ENCODE results near the gene GSTK1.

Gene GSTK1

GRCh38 chr7:143263266-143264195, at the start of gene GSTK1:
GSTK1 (plus strand) TSS chr7:143263441; CDS start chr7:143263514, 73 bp downstream.
- TF ChIP-seq RAD21 (IDR thresholded peaks at IDR 0.05; ENCODE audit: low read depth) (no peak), CREB1 (IDR thresholded peaks at IDR 0.05; ENCODE audit: low read depth) (no peak), ZBTB7A (IDR thresholded peaks at IDR 0.05; ENCODE audit: low read depth) (peak; percentile 94), FOXM1 (IDR thresholded peaks at IDR 0.05; ENCODE audit: borderline replicate concordance, low read depth) (no peak), CEBPB (IDR thresholded peaks at IDR 0.05) (no peak), TCF12 (IDR thresholded peaks at IDR 0.05; ENCODE audit: low read depth) (peak; percentile 55; the same call in 1 of the 2 replicates), TAF1 (IDR thresholded peaks at IDR 0.05; ENCODE audit: low read depth) (peak; percentile 91)
- TF ChIP-seq, protein P1, sequence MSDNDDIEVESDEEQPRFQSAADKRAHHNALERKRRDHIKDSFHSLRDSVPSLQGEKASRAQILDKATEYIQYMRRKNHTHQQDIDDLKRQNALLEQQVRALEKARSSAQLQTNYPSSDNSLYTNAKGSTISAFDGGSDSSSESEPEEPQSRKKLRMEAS (IDR thresholded peaks at IDR 0.05) = peak; percentile 51

DNA sequence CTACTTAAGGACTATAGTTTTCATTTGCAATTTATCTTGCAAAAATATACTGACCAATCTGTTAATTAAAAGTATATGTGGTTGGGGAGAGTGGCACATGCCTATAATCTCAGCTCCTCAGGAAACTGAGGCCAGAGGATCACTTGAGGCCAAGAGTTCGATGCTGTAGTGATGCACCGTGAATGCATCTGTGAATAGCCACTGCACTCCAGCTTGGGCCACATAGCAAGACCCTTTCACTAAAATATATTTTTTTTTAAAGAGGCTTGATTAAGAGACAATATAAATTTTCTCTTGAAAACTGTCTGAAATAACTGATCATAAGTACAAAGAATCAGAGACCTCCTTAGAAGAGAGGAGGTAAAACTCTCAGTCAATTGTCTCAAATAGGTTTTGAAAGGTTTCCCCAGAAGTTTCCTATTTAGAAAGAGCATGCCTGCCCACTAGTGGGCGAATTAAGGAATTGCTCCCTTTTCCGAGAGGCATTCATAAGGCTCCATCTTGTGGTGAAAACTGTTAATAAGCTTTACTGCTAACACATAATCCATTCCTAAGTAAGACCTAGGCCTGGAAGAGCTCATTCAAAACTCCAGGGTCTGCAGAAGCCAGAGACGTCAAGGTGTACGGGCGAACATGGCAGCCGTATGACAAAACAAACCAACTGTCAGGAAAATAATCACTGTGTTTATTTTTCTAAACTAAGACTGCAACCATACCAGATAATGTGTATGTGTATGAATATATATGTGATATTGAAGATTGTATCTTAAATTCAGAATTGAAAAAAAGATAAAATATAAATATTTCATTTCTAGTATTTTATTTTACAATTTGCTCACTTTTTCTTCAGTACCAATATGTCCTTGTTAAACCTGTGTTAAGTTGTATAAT, 48.2 kb upstream of the GSTK1 start:
- no peak for TF ChIP-seq YY1 (IDR thresholded peaks at IDR 0.05; ENCODE audit: low read depth)
- TF ChIP-seq RAD21 (IDR thresholded peaks at IDR 0.05; ENCODE audit: low read depth) = peak; percentile 99
- no peak for TF ChIP-seq TEAD4 (IDR thresholded peaks at IDR 0.05)

DNA sequence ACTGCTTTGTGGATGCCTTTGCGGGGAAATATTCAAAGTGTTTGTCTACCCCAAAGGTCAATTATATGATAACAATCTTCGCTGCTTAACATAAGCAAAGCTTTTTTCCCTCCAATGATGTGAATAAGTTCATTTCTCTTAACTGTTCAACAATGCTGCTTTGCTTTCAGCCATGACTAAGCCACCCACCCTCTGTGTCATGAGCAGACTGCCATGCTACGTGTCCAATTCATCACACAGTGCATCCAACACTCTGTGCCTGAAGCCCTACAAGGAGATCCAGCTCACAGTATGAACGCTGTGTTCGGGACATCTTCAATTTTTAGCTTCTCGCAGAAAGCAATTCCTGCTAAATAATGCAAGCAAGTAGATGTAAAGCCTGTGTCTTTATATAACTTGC, 47.1 kb upstream of the GSTK1 start:
- TF ChIP-seq, protein P2, sequence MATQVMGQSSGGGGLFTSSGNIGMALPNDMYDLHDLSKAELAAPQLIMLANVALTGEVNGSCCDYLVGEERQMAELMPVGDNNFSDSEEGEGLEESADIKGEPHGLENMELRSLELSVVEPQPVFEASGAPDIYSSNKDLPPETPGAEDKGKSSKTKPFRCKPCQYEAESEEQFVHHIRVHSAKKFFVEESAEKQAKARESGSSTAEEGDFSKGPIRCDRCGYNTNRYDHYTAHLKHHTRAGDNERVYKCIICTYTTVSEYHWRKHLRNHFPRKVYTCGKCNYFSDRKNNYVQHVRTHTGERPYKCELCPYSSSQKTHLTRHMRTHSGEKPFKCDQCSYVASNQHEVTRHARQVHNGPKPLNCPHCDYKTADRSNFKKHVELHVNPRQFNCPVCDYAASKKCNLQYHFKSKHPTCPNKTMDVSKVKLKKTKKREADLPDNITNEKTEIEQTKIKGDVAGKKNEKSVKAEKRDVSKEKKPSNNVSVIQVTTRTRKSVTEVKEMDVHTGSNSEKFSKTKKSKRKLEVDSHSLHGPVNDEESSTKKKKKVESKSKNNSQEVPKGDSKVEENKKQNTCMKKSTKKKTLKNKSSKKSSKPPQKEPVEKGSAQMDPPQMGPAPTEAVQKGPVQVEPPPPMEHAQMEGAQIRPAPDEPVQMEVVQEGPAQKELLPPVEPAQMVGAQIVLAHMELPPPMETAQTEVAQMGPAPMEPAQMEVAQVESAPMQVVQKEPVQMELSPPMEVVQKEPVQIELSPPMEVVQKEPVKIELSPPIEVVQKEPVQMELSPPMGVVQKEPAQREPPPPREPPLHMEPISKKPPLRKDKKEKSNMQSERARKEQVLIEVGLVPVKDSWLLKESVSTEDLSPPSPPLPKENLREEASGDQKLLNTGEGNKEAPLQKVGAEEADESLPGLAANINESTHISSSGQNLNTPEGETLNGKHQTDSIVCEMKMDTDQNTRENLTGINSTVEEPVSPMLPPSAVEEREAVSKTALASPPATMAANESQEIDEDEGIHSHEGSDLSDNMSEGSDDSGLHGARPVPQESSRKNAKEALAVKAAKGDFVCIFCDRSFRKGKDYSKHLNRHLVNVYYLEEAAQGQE (IDR thresholded peaks at IDR 0.05; ENCODE audit: low read depth) = no peak

DNA sequence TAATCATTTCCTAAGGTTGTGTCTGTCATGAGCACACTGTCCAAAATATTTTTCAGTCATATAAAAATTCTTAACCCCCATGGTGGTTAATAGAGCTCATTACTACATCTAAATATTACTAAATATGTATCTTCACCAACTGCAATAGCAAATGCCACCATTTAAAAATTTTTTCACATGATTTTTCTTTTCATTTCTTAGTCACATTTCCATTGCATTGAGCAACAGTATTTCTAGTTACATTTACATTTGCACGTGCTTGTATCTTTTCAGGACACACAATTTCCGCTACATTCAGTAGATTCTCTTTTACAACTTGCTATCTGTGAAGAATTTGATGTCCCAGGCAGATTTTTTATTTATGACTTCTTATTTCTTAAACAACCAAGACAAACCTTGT, 46.6 kb upstream of the GSTK1 start:
- no peak for TF ChIP-seq CEBPB (IDR thresholded peaks at IDR 0.05)
- no peak for TF ChIP-seq TCF12 (IDR thresholded peaks at IDR 0.05; ENCODE audit: low read depth)
- TF ChIP-seq RAD21 (IDR thresholded peaks at IDR 0.05; ENCODE audit: low read depth) = no peak
- no peak for TF ChIP-seq TAF1 (IDR thresholded peaks at IDR 0.05; ENCODE audit: low read depth)
- TF ChIP-seq FOXM1 (IDR thresholded peaks at IDR 0.05; ENCODE audit: borderline replicate concordance, low read depth) = no peak
- no peak for TF ChIP-seq USF1 (IDR thresholded peaks at IDR 0.05)
- TF ChIP-seq CREB1 (IDR thresholded peaks at IDR 0.05; ENCODE audit: low read depth) = no peak
- TF ChIP-seq, protein P1 (IDR thresholded peaks at IDR 0.05) = no peak

- no peak for TF ChIP-seq ZBTB7A (IDR thresholded peaks at IDR 0.05; ENCODE audit: low read depth)
These were observed 45.4 kb upstream of the GSTK1 start for GRCh38 chr7:143217806-143218205.

DNA sequence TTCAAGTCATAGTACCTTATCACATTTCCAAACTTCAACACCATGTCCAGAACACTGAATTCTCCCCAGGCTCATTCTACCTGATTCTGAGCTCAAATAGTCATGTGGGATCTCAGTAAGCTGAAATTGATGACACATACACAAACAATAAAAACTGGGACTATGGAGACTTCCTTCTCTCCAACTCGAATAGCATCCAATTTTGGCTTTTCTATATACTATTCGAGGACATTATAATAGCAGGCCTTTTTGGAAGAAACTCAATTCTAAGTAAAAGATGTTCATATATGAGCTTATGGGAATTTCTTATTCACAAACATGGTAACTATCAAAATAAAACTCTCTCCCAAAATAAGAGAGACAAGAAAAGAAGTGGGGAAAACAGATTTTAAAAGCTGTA, 42.0 kb upstream of the GSTK1 start:
- TF ChIP-seq CREB1 (IDR thresholded peaks at IDR 0.05; ENCODE audit: low read depth) = no peak
- no peak for TF ChIP-seq USF1 (IDR thresholded peaks at IDR 0.05)
- no peak for TF ChIP-seq ZBTB7A (IDR thresholded peaks at IDR 0.05; ENCODE audit: low read depth)

- TF ChIP-seq RAD21 (IDR thresholded peaks at IDR 0.05; ENCODE audit: low read depth) (no peak), YY1 (IDR thresholded peaks at IDR 0.05; ENCODE audit: low read depth) (no peak), CREB1 (IDR thresholded peaks at IDR 0.05; ENCODE audit: low read depth) (no peak), USF1 (IDR thresholded peaks at IDR 0.05) (no peak), EP300 (IDR thresholded peaks at IDR 0.05; ENCODE audit: borderline replicate concordance) (no peak), TAF1 (IDR thresholded peaks at IDR 0.05; ENCODE audit: low read depth) (no peak), CEBPB (IDR thresholded peaks at IDR 0.05) (no peak), FOXM1 (IDR thresholded peaks at IDR 0.05; ENCODE audit: borderline replicate concordance, low read depth) (no peak), EGR1 (IDR thresholded peaks at IDR 0.05) (no peak)
- TF ChIP-seq, protein P1 (IDR thresholded peaks at IDR 0.05) = no peak
- TF ChIP-seq, protein P2 (IDR thresholded peaks at IDR 0.05; ENCODE audit: low read depth) = no peak
These were observed 41.5 kb upstream of the GSTK1 start, which contains the start of gene TAS2R40 for GRCh38 chr7:143221737-143222136. TAS2R40 (plus strand) TSS chr7:143222037; CDS start chr7:143222079, 42 bp downstream.
